Measurements from ENCODE around the gene STX1B.

STX1B gene

GRCh38 chr16:31050280-31051030 lies 40.0 kb upstream of the STX1B start:
- H3K4me3 ChIP-seq (ENCODE audit: low read depth, low read length, poor library complexity, severe bottlenecking) = no peak overlapping the region
- H3K36me3 ChIP-seq (ENCODE audit: insufficient read depth, low read length) = no peaks in the 10 kb centered on the region; the same call in 1 of the 2 replicates
- no peaks in the 10 kb centered on the region for H4K20me1 ChIP-seq (ENCODE audit: insufficient read depth, low read length)
- no peak overlapping the region for H3K4me2 ChIP-seq (ENCODE audit: low read length)
- no peak for TF ChIP-seq CTCF (IDR thresholded peaks at IDR 0.05; ENCODE audit: low read length)
- TF ChIP-seq EZH2 (IDR thresholded peaks at IDR 0.05; ENCODE audit: borderline replicate concordance, low read length) = no peak
- H3K4me1 ChIP-seq (ENCODE audit: insufficient read depth, low read length, severe bottlenecking) = no peaks in the 10 kb centered on the region
- no peak overlapping the region for H3K9ac ChIP-seq (ENCODE audit: low read length)
- H3F3A ChIP-seq (ENCODE audit: insufficient read depth, low read length) = no peaks in the 10 kb centered on the region
- H3K27ac ChIP-seq (ENCODE audit: low read depth, low read length, poor library complexity, severe bottlenecking) = no peak overlapping the region
- no peaks in the 10 kb centered on the region for H3K9me2 ChIP-seq (ENCODE audit: low read depth, low read length)
- no peaks in the 10 kb centered on the region for H3K79me2 ChIP-seq (ENCODE audit: insufficient read depth, low read length)
- no peak overlapping the region for H2AFZ ChIP-seq (ENCODE audit: low read length)
- H3K9me3 ChIP-seq (ENCODE audit: low read length) = no peaks in the 10 kb centered on the region
- no peaks in the 10 kb centered on the region for H3K27me3 ChIP-seq (ENCODE audit: insufficient read depth, low read length)

- no peak for TF ChIP-seq EZH2 (IDR thresholded peaks at IDR 0.05; ENCODE audit: borderline replicate concordance, low read length)
- no peak for TF ChIP-seq CTCF (IDR thresholded peaks at IDR 0.05; ENCODE audit: low read length)
- Histone ChIP-seq H3F3A (ENCODE audit: insufficient read depth, low read length) (no peaks in the 10 kb centered on the region), H3K9me3 (ENCODE audit: low read length) (no peaks in the 10 kb centered on the region), H3K36me3 (ENCODE audit: insufficient read depth, low read length) (peaks cover 11% of the 10 kb centered on the region; the same call in 1 of the 2 replicates), H4K20me1 (ENCODE audit: insufficient read depth, low read length) (no peaks in the 10 kb centered on the region), H3K4me1 (ENCODE audit: insufficient read depth, low read length, severe bottlenecking) (no peaks in the 10 kb centered on the region), H3K79me2 (ENCODE audit: insufficient read depth, low read length) (no peaks in the 10 kb centered on the region), H3K9ac (ENCODE audit: low read length) (no peak overlapping the region), H3K27me3 (ENCODE audit: insufficient read depth, low read length) (no peaks in the 10 kb centered on the region), H2AFZ (ENCODE audit: low read length) (no peak overlapping the region), H3K4me2 (ENCODE audit: low read length) (no peak overlapping the region), H3K9me2 (ENCODE audit: low read depth, low read length) (no peaks in the 10 kb centered on the region), H3K4me3 (ENCODE audit: low read depth, low read length, poor library complexity, severe bottlenecking) (no peak overlapping the region), H3K27ac (ENCODE audit: low read depth, low read length, poor library complexity, severe bottlenecking) (no peak overlapping the region)
Measured at GRCh38 chr16:31043898-31044481, 33.6 kb upstream of the STX1B start.

- Histone ChIP-seq H2AFZ (ENCODE audit: low read length) (no peak overlapping the region), H3K4me1 (ENCODE audit: insufficient read depth, low read length, severe bottlenecking) (no peaks in the 10 kb centered on the region), H3K27ac (ENCODE audit: low read depth, low read length, poor library complexity, severe bottlenecking) (no peak overlapping the region), H3F3A (ENCODE audit: insufficient read depth, low read length) (no peaks in the 10 kb centered on the region), H3K27me3 (ENCODE audit: insufficient read depth, low read length) (no peaks in the 10 kb centered on the region), H3K9me2 (ENCODE audit: low read depth, low read length) (no peaks in the 10 kb centered on the region), H3K4me3 (ENCODE audit: low read depth, low read length, poor library complexity, severe bottlenecking) (no peak overlapping the region), H3K9ac (ENCODE audit: low read length) (no peak overlapping the region), H3K9me3 (ENCODE audit: low read length) (no peaks in the 10 kb centered on the region), H4K20me1 (ENCODE audit: insufficient read depth, low read length) (no peaks in the 10 kb centered on the region), H3K36me3 (ENCODE audit: insufficient read depth, low read length) (peaks cover 17% of the 10 kb centered on the region; the same call in 1 of the 2 replicates), H3K4me2 (ENCODE audit: low read length) (no peak overlapping the region), H3K79me2 (ENCODE audit: insufficient read depth, low read length) (no peaks in the 10 kb centered on the region)
- no peak for TF ChIP-seq CTCF (IDR thresholded peaks at IDR 0.05; ENCODE audit: low read length)
- no peak for TF ChIP-seq EZH2 (IDR thresholded peaks at IDR 0.05; ENCODE audit: borderline replicate concordance, low read length)
Measured at GRCh38 chr16:31043352-31043751, 32.9 kb upstream of the STX1B start.
